GM21360 (cell line): Measurements from ENCODE around the gene MZB1.
A peak's percentile ranks its signal among the peaks of the same experiment; 100 is the strongest.
"Not testable (repeated sequence)": the region's sequence is repeated elsewhere in the genome, so short reads cannot be mapped to it uniquely, and the experiment has no call there.

Source experiments
- ATAC-seq: cut with Tn5 transposase; IDR thresholded peaks from one replicate; pipeline ENCODE4 v1.9.1; 2021; ENCODE audit warnings: mild to moderate bottlenecking, moderate library complexity; ENCODE audit not compliant: unreplicated experiment

MZB1 gene

DNA sequence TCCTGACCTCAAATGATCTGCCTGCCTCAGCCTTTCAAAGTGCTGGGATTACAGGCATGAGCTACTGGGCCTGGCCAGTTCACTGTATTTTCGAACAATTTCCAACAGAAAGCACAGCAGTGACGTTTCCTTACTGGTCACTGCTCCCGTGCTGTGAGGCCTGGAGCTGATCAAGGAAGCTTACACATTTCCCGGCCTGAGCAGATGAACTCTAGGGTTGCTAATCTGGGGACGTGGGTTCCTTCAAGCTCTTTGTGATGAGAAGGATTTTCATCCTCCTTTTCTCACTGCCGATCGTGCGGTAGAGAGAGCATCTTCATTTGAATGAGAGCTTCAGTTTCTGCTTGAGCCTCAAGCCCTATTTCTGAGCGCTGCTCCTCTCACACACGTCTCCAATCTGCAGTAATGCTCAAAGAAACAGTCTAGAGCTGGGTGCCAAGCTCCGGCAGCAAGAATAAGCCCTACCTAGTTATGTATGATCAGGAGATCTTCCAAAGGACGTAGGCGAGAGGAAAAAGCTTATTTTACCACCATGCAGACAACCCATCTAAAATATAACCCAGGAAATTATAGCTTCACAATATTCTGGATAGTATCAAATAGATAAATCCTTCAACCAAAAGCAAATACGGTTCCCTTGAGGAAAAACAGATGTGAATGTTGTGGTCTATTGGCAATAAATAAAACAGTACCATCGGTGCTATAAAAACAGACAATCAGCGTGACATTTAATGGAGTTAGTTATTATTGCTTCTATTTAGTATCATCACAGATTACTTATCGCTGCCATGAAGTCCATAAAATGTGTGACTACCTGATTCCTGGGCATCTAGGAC is 21.5 kb upstream of the MZB1 start:
- no peak for ATAC-seq

DNA sequence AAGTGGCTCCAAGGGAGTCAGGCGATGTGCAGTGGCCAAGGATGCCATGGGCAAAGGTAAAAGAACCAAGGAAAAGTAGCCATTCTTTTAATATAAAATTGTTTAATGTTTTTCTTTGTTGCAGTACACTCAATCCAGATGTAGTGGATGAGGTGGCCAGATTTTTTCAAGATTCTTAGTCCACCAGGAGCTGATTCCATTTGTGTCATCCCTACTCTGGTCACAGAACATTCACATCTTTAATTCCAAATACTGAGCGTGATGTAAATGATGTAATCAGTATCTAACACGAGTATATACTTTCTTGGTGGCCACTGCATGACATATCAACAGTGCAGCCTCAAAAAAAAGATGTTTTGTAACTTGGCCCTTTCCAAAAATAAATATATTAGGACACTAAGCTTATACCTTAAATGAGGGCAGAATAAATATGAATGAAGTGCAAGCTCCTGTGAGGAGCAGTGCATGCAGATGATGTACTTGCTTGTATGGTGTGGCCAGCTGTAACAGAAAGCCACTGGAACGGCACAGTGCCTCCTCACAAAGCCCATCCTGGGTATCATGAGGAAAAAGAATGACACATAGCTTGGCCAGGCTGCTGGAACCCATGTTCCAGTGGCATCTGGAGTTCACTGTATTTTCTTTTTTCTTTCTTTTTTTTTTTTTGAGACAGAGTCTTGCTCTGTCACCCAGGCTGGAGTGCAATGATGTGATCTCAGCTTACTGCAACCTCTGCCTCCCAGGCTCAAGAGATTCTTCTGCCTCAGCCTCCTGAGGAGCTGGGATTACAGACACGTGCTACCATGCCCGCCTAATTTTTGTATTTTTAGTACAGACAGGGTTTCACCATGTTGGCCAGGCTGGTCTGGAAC is 20.6 kb upstream of the MZB1 start:
- ATAC-seq: no peak

DNA sequence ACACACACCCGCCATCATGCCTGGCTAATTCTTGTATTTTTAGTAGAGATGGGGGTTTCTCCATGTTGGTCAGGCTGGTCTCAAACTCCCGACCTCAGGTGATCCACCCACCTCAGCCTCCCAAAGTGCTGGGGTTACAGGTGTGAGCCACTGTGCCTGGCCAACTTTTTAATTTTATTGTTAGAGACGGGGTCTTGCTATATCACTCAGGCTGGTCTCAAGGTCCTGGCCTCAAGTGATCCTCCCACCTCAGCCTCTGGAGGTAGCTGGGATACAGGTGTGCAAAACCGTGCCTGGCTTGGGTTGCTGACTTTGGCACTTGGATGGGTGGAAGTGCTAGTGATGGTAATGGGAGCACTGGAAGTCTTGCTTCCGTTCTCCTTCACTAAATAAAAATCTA is 19.4 kb upstream of the MZB1 start:
- not testable (repeated sequence) for ATAC-seq

DNA sequence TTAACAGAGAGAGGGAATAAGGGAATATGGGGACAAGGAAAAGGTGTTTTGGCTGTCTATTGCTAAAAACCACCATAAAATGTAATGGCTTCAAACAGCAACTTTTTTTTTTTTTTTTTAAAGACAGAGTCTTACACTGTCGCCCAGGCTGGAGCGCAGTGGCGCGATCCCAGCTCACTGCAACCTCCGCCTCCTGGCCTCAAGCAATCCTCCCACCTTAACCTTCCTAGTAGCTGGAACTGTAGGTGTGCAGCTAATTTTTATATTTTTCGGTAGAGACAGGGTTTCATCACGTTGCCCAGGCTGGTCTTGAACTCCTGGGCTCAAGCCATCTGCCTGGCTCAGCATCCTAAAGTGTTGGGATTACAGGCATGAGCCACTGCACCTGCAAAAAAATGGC is 18.5 kb upstream of the MZB1 start:
- no peak for ATAC-seq

DNA sequence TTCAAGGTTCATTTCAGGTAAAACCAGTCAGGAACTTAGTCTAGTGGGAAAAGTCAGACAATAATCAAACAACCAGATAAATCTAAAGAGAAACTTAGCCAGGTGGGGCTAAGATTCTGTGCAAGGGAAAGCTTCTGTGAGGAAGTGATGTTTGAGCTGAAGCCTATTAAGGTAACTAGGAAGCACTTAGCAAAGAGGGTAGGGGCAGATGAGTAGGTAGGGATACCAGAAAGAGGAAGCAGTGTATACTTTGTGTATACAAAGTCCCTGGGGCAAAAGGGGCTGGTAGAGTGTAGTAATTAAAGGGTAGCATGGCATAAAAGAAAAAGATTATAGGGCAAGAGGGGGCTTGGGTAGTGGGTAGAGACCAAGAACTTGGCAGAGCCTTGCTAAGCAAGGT is 17.8 kb upstream of the MZB1 start:
- ATAC-seq: no peak

DNA sequence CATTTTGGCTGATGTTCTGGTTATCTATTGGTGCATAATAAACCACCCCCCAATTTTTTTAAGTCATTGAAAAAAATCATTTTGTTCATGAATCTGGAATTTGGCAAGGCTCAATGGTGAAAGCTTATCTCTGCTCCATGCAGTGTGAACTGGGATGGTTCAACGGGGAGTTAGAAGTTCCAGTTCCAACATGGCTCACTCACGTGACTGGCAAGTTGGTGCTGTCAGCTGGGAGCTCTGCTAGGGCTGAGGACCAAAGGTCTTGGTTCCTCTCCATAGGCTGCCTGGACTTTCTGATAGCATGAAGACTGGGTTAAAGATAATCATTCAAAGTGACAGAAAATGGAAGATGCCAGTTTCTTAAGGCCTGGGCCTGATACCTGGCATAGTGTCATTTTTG is 17.2 kb upstream of the MZB1 start:
- no peak for ATAC-seq

DNA sequence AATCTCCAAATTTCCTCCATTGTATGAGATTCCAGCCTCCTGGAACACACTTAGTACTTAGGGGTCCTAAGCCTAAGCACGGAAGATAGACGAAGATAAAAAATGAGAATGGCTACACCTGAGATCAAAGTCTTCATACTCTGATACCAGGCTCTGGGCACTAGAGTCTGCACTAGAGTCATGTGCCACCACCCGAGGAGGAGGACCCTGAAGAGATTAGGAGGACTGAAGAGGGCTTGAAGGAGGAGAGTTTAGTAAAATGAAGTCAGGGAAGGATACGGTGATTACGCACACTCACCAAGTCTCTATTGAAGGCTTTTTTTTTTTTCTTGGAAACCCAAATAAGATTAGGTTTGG is 14.7 kb upstream of the MZB1 start:
- ATAC-seq: no peak

DNA sequence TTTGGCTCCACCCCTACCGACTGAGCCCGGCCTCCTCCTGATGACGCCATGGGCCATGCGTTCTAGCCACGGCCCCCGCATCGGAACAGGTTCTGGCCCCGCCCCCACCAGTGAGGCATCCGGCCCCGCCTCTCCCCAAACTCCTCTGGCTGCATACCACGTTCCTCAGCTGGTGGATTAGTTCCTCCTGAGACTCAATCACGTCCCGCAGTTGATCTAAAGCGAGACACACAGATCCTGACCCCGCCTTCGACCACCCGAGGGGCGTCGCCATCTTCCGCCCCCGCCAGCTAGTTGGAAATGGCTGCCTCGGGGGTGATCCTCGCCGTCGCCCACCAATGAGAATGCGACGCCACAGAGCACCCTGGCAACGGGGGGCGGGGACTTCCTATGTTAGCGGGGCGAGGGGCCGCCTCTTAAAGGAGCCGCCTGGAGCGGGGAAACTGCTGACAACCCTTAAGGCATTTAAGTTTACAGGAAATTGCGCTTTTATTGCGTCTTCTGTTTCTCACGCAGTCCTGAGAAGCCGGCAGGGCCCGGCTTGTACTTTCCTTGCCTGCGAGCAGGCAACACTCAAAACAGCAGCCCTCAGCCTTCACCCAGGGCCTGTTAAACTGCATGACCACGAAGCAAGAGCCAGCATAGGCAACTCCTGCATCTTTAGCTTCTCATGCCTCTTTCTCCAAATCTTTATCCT is 14.2 kb upstream of the MZB1 start, which contains the start of gene SPATA24:
TSS of gene SPATA24 (minus strand) at position 303 of the 697 bp plus-strand sequence. CDS start at position 274, 29 bp downstream.
- peak; percentile 78 for ATAC-seq

DNA sequence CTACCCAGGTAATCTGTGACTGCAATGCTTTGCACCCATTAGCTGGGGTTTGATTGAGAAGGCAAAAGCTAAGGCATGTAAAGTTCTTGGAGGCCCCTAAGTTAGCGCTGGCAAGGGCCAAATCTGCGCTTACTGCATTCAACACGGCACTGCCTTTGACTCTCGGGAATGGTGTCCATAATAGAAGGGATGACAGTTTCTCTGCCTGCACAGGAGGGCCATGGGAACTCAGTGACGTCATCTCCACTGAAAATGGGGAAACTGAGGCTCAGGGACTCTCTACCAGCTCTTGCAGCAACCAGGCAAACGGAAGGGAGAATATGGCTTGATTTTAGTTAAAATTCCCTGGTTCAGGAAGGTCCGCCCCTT is 13.7 kb upstream of the MZB1 start:
- ATAC-seq: no peak

DNA sequence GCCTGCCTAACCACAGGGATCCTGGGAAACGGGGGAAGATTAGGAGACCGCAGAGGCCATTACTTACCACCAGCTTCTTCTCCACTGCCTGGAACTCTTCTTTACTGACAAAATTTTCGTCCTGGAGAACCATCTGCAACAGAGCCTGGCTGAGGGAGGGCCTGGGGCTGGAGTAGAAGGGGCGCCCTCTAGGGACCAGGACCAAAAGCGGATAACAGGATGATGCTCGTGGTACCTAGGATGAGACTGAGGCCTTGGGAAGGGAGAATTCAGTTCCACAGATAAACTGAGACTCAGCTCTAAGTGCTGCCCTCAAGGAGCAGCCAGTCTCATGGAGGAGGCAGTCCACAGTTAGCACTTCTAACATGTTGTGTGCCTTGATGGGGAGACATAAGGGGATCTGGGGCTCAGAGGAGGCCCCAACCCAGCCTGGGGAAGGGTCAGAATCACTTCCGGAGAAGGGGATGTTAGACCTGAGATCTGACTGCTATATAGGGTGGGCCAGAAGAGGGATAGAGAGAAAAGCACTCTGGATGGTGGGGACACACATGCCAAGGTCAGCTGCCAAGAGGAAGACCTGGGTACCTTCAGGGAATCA is 12.9 kb upstream of the MZB1 start:
- ATAC-seq: no peak

DNA sequence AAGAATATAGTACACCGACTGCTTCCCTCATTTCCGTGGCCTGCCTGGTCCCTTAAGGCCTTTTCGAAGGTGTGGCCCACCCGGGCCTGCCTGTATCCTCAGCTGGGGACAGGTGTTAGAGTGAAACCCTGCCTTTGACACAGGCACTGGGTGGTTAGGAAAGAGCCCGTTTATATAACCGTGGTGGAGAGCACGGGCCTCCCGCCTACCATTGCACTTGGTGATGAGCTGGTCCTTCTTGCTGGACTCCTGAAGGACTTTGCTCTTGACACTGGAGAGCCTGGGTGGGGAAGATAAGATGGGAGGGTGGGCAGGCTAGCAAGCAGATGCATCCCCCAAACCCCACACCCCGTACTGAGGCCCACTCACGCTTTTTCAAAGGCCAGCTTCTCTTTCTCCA is 11.8 kb upstream of the MZB1 start:
- no peak for ATAC-seq

DNA sequence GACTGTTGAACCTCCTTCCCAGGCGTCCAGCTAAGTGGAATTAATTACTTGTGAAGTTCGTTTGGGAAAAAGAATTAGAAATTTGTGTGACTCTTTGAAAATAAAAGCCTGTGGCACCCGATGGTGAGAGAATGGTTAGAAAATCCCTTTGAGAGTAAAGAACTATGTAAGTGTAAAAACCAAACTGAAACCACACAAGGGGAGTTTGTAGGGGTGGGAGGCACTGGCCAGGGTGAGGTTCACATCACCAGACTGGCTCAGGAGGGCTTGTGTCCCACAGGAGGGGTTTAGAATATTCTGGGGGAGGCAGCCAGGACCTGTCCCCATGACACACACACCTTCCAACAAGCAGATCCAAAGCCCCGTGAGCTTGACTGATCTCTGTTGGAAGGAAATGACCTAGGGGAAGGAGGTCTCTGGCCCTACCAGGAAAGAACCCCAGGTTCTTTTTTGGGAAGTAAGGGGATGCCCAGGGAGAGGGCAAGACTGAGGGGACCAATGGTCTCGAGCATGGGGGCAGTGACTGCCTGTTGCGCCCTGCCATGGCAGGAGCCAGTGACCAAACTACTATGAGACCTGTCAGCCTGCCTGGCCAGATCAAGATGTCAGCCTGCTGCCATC is 9.9 kb upstream of the MZB1 start:
- no peak for ATAC-seq

DNA sequence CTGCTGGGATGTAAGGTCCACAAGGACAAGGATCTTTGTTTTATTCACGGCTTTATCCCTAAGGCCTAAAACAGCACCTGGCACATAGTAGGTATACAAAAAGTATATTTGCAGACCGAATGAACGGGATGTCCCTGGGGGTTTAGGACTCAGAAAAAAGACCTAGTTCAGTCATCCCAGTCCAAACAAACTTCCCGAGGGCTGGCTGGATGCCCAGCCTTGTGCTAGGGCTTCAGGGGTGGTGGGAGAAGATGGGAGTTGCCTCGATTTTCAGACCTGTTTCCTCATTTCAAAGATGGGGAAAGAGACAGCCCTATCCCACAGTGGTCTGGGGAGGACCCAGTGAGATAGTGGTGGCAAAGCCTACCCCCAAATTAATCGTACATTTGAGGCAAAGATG is 8.2 kb upstream of the MZB1 start:
- no peak for ATAC-seq

DNA sequence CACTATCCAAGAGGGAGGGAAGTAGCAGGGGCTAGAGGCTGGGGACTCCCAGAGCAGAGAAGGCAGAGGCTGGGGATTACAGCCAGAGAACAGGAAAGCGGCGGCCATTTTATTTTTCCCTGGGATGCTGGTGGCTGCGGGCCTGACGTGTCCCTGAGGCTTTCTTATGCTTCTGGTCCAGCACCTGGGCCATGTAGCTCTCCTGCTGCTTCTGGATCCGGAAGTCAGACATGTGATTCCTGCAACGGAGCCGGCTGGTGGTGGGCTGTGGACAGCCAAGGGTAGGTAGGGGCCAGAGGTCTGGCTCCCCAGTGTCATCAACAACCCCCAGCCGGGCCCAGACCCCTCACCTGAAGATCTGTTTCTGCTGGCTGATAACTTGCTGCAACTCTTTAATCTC is 7.0 kb upstream of the MZB1 start:
- ATAC-seq: no peak

DNA sequence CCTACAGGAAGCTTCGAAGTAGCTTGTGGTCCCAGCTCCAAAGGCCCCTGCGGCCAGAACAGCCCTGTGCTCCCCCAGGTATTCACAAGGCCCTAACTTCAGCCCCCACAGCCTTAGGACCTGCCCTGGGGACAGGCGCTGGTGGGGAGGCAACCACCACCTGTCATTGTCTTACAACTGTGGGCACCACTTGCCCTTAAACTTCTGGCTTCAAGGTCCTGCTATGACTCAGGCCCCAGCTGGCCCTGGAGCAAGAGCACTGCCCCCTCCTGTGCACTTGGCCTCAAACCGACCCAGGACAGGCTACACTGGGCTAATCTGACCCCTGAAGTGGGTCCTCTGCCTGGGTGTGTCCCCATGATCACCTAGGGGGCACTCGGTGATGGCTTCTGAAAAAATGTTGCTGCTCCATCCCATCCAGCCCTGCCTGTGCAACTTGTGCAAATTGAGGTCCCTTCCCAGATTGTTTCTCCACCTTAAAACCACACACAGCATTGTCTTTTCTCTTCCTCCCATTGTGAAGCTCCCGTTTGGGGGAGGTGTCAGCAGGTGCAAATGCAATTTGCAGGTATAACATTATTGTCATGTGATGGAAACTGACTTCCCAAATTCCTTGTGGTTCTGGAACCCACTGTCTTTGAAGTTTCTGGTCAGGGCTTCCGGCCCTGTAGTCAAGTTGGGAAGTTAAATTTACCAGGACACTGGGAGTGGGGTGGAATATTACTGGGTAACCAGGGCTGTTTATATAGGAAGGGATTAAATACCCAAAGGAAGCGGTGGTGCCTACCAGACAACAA is 6.3 kb upstream of the MZB1 start:
- ATAC-seq: no peak

DNA sequence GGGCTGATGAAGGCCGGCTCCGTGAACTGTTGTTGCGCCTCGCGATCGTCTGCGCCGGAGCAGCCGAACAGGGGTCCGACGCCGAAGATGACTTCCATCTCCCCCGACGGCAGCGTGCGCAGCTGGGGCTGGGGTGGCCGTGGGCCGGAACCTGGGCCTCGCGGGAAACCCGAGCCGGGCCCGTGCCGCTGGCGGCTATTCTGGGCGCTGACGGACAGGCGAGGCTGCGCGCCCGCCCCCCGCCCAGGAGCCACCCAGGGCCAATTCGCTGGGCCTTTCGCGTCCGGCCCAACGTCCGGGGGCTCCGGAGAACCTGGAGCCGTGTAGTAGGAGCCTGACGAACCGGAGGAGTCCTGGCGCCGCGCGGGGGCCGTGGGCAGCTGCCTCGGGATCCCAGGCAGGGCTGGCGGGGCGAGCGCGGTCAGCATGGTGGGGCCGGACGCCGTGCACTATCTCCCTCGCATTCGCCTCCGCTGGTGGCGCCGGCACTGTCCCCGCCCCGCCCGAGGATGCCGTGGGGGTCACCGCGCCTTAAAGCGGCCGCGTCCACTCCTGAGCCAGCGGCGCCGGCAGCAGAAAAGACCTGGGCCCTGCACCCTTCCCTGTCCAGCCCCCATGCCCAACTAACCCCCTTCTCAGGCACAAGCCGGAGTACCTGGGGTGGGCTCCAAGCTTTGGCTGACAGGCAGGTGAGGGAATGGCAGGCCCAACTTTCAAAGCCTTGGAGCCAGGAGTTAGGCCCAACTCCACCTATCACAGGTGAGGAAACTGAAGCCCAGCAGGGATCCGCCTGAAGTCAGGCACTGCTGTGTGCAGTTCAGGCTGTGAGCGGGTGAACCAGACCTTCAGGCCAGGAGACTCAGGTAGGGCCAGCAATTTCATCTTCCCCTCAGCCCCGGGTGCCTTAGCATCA is 5.2 kb upstream of the MZB1 start, which contains the start of gene PROB1:
TSS of gene PROB1 (minus strand) at position 451 of the 913 bp plus-strand sequence. CDS start at position 428, 23 bp downstream.
- ATAC-seq: no peak

DNA sequence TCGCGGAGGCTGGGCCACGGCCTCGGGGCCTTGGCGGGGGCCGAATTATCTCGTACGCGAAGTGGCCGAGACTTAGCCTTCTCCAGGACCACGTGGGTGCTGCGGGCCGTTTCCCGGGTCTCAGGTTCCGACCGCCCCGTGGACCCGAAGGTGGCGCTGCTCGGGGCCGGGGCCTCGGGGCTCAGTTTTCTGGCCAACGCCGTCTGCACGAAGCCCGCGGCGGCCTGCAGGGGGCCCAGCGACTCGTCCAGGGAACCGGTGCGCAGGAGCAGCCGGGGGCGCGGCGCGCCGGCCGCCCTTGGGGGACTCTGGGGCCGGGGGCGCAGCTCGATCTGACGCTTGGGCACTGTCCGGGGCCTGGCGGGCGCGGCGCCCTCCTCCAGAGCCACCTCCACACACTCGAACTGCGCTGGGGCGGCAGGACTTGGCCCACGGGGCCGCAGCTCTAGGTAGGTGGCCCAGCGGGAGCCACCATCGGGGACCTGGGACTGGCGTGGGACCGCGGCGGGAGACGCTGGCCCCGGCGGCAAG is 4.5 kb upstream of the MZB1 start:
- ATAC-seq: no peak

DNA sequence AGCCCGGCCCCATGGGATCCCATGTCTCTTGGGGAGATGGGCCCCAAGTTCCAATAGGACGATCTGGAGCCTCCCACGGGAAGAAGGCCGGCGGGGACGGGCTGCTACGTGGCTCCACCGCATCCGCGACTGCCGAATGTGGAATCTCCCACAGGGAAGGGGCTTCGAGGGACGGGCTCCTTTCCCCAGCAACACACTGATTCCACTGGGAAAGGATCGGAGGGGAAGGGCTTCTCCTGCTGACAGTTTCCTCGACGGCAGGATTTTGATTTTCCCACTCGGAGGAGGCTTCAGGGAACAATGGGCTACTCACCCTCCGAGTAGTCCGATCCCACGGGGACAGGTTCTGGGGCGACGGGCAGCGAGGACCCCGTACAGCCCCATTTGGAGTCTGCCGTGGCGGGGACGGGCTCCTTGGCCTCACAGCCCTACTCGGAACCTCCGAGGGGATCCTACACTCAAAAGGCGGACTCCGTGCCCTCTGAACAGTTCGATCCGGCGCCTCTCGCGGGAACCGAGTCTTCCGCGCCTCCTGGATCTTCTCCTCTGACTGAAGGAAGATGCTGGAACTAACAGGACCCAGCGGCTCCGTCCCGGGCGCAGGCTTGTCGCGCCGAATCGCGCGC is 3.9 kb upstream of the MZB1 start:
- no peak for ATAC-seq
